Measurements from ENCODE around the gene BHLHE40. TPM values are rescaled to one million over a fixed set of nuclear protein-coding genes. Genes with fewer than 3 reads are reported as not detected.

Gene BHLHE40
- total and polyA plus RNA-seq, 2 of the 13 experiments (the other 11 are each of a cell fraction or from before 2014, with no cell fraction given), result 1.8 to 51.0 TPM

DNA sequence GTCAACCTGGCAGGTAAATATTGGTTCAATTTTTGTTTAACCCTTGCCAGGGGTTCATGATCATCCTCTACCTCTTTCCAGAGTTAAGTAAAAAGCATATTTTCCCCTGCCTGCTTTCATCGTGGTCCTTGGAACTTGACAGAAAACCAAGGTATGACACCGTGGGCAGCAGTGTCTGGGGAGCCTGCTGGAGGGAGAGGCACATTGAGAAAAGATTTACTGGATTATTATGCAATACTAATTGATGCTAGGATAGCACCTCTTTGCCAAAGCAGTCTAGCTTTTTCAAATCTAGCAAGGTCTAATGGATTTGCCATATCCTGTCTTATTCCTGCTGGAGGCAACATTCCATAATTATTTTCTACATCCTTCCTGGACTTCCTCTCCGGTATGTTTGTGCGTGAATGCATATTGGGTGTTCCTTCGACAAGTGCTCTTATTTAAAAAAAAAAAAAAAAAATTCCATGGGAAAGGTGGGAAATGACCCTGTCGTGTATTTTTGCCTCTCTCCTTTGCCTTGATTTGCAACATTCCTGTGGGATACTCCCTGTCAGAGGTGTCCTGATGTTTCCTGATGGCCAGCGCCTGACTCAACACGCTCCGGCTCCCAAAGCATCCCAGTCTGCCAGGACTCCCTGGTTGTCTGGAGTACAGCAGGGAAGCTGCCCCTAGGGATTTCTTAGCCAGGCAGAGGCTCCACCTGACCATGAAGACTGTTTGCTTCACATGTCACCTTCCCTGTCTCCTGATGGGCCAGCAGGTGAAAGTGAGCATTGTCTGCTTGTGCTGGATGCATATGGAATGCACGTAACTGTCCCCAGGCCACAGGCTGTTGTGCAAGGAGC, 6.3 kb downstream of the BHLHE40 start (continued):
- no peak for TF ChIP-seq RARG (CRISPR knock-in tag; IDR thresholded peaks at IDR 0.05; ENCODE audit: low read depth)
- TF ChIP-seq, protein P1, sequence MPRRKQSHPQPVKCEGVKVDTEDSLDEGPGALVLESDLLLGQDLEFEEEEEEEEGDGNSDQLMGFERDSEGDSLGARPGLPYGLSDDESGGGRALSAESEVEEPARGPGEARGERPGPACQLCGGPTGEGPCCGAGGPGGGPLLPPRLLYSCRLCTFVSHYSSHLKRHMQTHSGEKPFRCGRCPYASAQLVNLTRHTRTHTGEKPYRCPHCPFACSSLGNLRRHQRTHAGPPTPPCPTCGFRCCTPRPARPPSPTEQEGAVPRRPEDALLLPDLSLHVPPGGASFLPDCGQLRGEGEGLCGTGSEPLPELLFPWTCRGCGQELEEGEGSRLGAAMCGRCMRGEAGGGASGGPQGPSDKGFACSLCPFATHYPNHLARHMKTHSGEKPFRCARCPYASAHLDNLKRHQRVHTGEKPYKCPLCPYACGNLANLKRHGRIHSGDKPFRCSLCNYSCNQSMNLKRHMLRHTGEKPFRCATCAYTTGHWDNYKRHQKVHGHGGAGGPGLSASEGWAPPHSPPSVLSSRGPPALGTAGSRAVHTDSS (CRISPR knock-in tag; conservative IDR thresholded peaks at IDR 0.05), result no peak
- TF ChIP-seq ZNF629 (CRISPR knock-in tag; conservative IDR thresholded peaks at IDR 0.05), result no peak
- TF ChIP-seq, protein P2, sequence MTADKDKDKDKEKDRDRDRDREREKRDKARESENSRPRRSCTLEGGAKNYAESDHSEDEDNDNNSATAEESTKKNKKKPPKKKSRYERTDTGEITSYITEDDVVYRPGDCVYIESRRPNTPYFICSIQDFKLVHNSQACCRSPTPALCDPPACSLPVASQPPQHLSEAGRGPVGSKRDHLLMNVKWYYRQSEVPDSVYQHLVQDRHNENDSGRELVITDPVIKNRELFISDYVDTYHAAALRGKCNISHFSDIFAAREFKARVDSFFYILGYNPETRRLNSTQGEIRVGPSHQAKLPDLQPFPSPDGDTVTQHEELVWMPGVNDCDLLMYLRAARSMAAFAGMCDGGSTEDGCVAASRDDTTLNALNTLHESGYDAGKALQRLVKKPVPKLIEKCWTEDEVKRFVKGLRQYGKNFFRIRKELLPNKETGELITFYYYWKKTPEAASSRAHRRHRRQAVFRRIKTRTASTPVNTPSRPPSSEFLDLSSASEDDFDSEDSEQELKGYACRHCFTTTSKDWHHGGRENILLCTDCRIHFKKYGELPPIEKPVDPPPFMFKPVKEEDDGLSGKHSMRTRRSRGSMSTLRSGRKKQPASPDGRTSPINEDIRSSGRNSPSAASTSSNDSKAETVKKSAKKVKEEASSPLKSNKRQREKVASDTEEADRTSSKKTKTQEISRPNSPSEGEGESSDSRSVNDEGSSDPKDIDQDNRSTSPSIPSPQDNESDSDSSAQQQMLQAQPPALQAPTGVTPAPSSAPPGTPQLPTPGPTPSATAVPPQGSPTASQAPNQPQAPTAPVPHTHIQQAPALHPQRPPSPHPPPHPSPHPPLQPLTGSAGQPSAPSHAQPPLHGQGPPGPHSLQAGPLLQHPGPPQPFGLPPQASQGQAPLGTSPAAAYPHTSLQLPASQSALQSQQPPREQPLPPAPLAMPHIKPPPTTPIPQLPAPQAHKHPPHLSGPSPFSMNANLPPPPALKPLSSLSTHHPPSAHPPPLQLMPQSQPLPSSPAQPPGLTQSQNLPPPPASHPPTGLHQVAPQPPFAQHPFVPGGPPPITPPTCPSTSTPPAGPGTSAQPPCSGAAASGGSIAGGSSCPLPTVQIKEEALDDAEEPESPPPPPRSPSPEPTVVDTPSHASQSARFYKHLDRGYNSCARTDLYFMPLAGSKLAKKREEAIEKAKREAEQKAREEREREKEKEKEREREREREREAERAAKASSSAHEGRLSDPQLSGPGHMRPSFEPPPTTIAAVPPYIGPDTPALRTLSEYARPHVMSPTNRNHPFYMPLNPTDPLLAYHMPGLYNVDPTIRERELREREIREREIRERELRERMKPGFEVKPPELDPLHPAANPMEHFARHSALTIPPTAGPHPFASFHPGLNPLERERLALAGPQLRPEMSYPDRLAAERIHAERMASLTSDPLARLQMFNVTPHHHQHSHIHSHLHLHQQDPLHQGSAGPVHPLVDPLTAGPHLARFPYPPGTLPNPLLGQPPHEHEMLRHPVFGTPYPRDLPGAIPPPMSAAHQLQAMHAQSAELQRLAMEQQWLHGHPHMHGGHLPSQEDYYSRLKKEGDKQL (CRISPR knock-in tag; IDR thresholded peaks at IDR 0.05; ENCODE audit: low read depth), result no peak
- no peak for TF ChIP-seq ZMYM2 (CRISPR knock-in tag; IDR thresholded peaks at IDR 0.05)
- no peak for TF ChIP-seq E2F1 (CRISPR knock-in tag; IDR thresholded peaks at IDR 0.05)
- no peak for TF ChIP-seq CERS6 (CRISPR knock-in tag; IDR thresholded peaks at IDR 0.05)
- TF ChIP-seq ZNF605 (CRISPR knock-in tag; IDR thresholded peaks at IDR 0.05), result no peak; the same call in 1 of the 2 replicates
- TF ChIP-seq HNRNPH1 (optimal IDR thresholded peaks at IDR 0.05; ENCODE audit: low read depth, low read length), result peak; percentile 74
- TF ChIP-seq ZKSCAN1 (IDR thresholded peaks at IDR 0.05; ENCODE audit: low read length), result no peak
- TF ChIP-seq, protein P3, sequence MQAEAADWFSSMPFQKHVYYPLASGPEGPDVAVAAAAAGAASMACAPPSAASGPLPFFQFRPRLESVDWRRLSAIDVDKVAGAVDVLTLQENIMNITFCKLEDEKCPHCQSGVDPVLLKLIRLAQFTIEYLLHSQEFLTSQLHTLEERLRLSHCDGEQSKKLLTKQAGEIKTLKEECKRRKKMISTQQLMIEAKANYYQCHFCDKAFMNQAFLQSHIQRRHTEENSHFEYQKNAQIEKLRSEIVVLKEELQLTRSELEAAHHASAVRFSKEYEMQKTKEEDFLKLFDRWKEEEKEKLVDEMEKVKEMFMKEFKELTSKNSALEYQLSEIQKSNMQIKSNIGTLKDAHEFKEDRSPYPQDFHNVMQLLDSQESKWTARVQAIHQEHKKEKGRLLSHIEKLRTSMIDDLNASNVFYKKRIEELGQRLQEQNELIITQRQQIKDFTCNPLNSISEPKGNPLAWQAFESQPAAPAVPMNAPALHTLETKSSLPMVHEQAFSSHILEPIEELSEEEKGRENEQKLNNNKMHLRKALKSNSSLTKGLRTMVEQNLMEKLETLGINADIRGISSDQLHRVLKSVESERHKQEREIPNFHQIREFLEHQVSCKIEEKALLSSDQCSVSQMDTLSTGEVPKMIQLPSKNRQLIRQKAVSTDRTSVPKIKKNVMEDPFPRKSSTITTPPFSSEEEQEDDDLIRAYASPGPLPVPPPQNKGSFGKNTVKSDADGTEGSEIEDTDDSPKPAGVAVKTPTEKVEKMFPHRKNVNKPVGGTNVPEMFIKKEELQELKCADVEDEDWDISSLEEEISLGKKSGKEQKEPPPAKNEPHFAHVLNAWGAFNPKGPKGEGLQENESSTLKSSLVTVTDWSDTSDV (CRISPR knock-in tag; IDR thresholded peaks at IDR 0.05), result no peak
- TF ChIP-seq HHEX (CRISPR knock-in tag; IDR thresholded peaks at IDR 0.05), result no peak
- TF ChIP-seq TRIM24 (CRISPR knock-in tag; IDR thresholded peaks at IDR 0.05), result no peak
- peak; percentile 24; the same call in 1 of the 2 replicates for TF ChIP-seq ETV5 (CRISPR knock-in tag; IDR thresholded peaks at IDR 0.05; ENCODE audit: borderline replicate concordance)
- TF ChIP-seq GZF1 (CRISPR knock-in tag; IDR thresholded peaks at IDR 0.05), result no peak
